K562 (cell line): Measurements from ENCODE around the gene FOXN3. TPM values are rescaled to one million over a fixed set of nuclear protein-coding genes. Genes with fewer than 3 reads are reported as not detected.
A peak's percentile ranks its signal among the peaks of the same experiment; 100 is the strongest.

ENCODE experiments used
- AFF4 ChIP-seq: sonication (generic); formaldehyde crosslinking; IDR thresholded peaks from 2 replicates; pipeline ENCODE4 v1.8.0; 2023; ENCODE audit warnings: mild to moderate bottlenecking, missing genetic modification reagents
- CXXC5 ChIP-seq: fragments of 250-450 bp; sonication (Bioruptor Pico); IDR thresholded peaks from 2 replicates; pipeline ENCODE4 v1.8.0; 2022; ENCODE audit warnings: inconsistent platforms, mild to moderate bottlenecking, moderate library complexity
- MNT ChIP-seq, 2 experiments: fragments of 450-650 bp; conservative IDR thresholded peaks; 2 replicates each; pipeline ENCODE4 v1.6.1; 2017; ENCODE audit warnings: mild to moderate bottlenecking in 2 of 2, moderate library complexity in 2 of 2
- NCOA6 ChIP-seq: fragments of 450-650 bp; IDR thresholded peaks from 2 replicates; pipeline ENCODE4 v1.6.1; 2017; ENCODE audit warnings: mild to moderate bottlenecking
- NRF1 ChIP-seq, 2 experiments: fragments of 450-650 bp; IDR thresholded peaks in 1 of 2; conservative IDR thresholded peaks in 1 of 2; 2 replicates each; pipeline ENCODE4 v1.6.1; 2014; ENCODE audit warnings: mild to moderate bottlenecking in 2 of 2
- RERE ChIP-seq: sonication (generic); formaldehyde crosslinking; IDR thresholded peaks from 2 replicates; pipeline ENCODE4 v1.8.0; 2023; ENCODE audit warnings: missing genetic modification reagents, mild to moderate bottlenecking, borderline replicate concordance
- RFX1 ChIP-seq: fragments of 450-650 bp; IDR thresholded peaks from 2 replicates; pipeline ENCODE4 v1.6.1; 2016; ENCODE audit warnings: mild to moderate bottlenecking, moderate library complexity
- SP2 ChIP-seq: IDR thresholded peaks from 2 replicates; pipeline ENCODE4 v1.6.1; 2011; ENCODE audit warnings: mild to moderate bottlenecking, low read depth, low read length, moderate library complexity; ENCODE audit not compliant: poor library complexity, severe bottlenecking; ENCODE audit errors: extremely low read depth
- SRSF1 ChIP-seq: fragments of 200-400 bp; formaldehyde crosslinking; IDR thresholded peaks from 2 replicates; pipeline ENCODE4 v1.6.1; 2017; ENCODE audit warnings: mild to moderate bottlenecking, low read depth, low read length, moderate library complexity
- polyA plus RNA-seq, 8 experiments: library from polyadenylated mRNA; depleted of rRNA in 4 of 8; stranded (reverse) in 5 of 8; unstranded in 3 of 8; fragments of >200 nt; fragmentation: Nextera tagmentation in 2 of 8; fragmentation: Illumina TruSeq in 1 of 8; extraction: Ambion mirVana in 2 of 8; extraction: Trizol in 1 of 8; gene quantifications; 2 replicates each; pipeline versions ENCODE4 v1.2.1 to v1.2.3, GENCODE V29; 2011 to 2014; ENCODE audit warnings: inconsistent platforms in 1 of 8, missing spikeins in 1 of 8
- total RNA-seq, 7 experiments: library from RNA; depleted of rRNA in 6 of 7; stranded (reverse); fragments of >200 nt in 6 of 7; fragmentation: Illumina TruSeq in 2 of 7; extraction: Trizol in 2 of 7; gene quantifications; 2 replicates each; pipeline versions ENCODE4 v1.2.1 to v1.2.3, GENCODE V29; 2011 to 2021; ENCODE audit warnings: low replicate concordance in 1 of 7
- TF ChIP-seq, protein P1 (sequence below), 2 experiments: IDR thresholded peaks in 1 of 2; conservative IDR thresholded peaks in 1 of 2; 2 replicates each; pipeline ENCODE4 v1.6.1; 2016; ENCODE audit warnings: low read depth in 2 of 2, mild to moderate bottlenecking in 1 of 2, missing compliant biosample characterization in 1 of 2, missing genetic modification characterization in 1 of 2, moderate library complexity in 1 of 2

The FOXN3 gene
- total and polyA plus RNA-seq, 9 of the 15 experiments (the other 6 are each of a cell fraction or from before 2014, with no cell fraction given): 0.07 to 1.3 (median 0.40) TPM

GRCh38 chr14:89416002-89416995 lies 734 bp downstream of the FOXN3 start (continued):
- TF ChIP-seq AFF4: no peak
- peak; percentile 94 for TF ChIP-seq RFX1
- TF ChIP-seq RERE (CRISPR knock-in tag): no peak
- peak; percentile 82 to 85 for TF ChIP-seq NRF1 (conservative IDR thresholded peaks at IDR 0.05 in 1 of 2, IDR thresholded peaks at IDR 0.05 in 1 of 2)
- no peak for TF ChIP-seq NCOA6
- TF ChIP-seq, protein P1, sequence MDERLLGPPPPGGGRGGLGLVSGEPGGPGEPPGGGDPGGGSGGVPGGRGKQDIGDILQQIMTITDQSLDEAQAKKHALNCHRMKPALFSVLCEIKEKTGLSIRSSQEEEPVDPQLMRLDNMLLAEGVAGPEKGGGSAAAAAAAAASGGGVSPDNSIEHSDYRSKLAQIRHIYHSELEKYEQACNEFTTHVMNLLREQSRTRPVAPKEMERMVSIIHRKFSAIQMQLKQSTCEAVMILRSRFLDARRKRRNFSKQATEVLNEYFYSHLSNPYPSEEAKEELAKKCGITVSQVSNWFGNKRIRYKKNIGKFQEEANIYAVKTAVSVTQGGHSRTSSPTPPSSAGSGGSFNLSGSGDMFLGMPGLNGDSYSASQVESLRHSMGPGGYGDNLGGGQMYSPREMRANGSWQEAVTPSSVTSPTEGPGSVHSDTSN (CRISPR knock-in tag; IDR thresholded peaks at IDR 0.05; ENCODE audit: low read depth): peak; percentile 89
- TF ChIP-seq, protein P1 (tag; conservative IDR thresholded peaks at IDR 0.05; ENCODE audit: low read depth): peak; percentile 97
- TF ChIP-seq SRSF1: no peak
- 0 out of 4 replicates have a peak, but pooled peaks of 1 of the 2 experiments have one; percentile 19 for TF ChIP-seq MNT (conservative IDR thresholded peaks at IDR 0.05)
- peak; percentile 55 for TF ChIP-seq SP2
- TF ChIP-seq CXXC5 (CRISPR knock-in tag): peak; percentile 48
